ENCODE data around the gene GALNTL6.

- TF ChIP-seq EP300 (IDR thresholded peaks at IDR 0.05; ENCODE audit: low read depth) (no peak), CTCF (IDR thresholded peaks at IDR 0.05) (no peak), POLR2A (IDR thresholded peaks at IDR 0.05) (no peak)
These were observed 908.5 kb downstream of the GALNTL6 start for GRCh38 chr4:172721659-172722058.
